Measurements from ENCODE around the gene IFT81. TPM values are rescaled to one million over a fixed set of nuclear protein-coding genes. Genes with fewer than 3 reads are reported as not detected.

IFT81 gene
- total and polyA plus RNA-seq, 2 of the 13 experiments (the other 11 are each of a cell fraction or from before 2014, with no cell fraction given), result 4.2 to 13.0 TPM

DNA sequence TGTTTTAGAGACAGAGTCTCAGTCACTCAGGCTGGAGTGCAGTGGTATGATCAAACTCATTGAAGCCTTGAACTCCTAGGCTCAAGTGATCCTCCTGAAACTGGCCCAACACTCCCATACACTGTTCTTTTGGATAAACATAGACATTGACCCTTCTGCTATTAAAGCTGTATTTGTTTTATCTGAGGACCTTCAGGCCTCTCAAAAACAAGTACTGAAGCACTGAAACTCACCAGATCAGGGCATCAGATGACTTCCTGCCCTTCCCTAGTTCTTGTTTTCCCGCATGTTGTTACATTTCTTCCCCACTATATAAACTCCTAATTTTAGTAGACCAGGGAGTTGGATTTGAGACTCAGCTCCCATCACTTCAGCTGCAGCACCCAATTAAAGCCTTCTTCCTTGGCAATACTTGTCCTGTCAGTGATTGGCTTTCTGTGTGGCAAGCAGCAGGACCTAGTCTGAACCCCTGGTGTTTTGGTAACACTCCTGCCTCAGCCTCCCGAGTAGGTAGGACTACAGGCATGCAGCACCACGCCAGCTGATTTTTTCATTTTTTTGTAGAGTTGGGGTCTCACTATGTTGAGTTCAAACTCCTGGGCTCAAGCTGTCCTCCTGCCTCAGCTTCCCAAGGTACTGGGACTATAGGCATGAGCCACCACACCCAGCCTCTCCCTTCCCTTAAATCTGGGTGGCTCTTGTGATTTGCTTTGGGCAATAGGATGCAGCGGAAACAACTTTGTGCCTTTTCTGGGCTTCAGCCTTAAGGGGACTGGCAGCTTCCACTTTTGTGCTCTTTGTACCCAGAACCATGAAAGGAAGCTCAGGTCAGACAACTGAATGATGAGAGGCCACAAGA lies 12.5 kb upstream of the IFT81 start (continued):
- TF ChIP-seq MAZ (IDR thresholded peaks at IDR 0.05; ENCODE audit: borderline replicate concordance, low read depth, low read length) (no peak), MAZ (CRISPR knock-in tag; IDR thresholded peaks at IDR 0.05; ENCODE audit: low read depth) (no peak), ZNF772 (CRISPR knock-in tag; IDR thresholded peaks at IDR 0.05) (0 out of 2 replicates have a peak, but pooled peaks have one; percentile 42), MBNL3 (CRISPR knock-in tag; conservative IDR thresholded peaks at IDR 0.05) (no peak), ETV6 (CRISPR knock-in tag; conservative IDR thresholded peaks at IDR 0.05) (no peak), HNF4A (CRISPR knock-in tag; IDR thresholded peaks at IDR 0.05) (peak; percentile 92), NFE2L2 (IDR thresholded peaks at IDR 0.05; ENCODE audit: low read length) (no peak), TBX2 (CRISPR knock-in tag; IDR thresholded peaks at IDR 0.05; ENCODE audit: borderline replicate concordance) (peak; percentile 73), EEA1 (CRISPR knock-in tag; IDR thresholded peaks at IDR 0.05; ENCODE audit: borderline replicate concordance) (no peak), GATAD2A (CRISPR knock-in tag; IDR thresholded peaks at IDR 0.05) (peak; percentile 72), ZBTB7A (CRISPR knock-in tag; IDR thresholded peaks at IDR 0.05) (no peak), ZBTB42 (CRISPR knock-in tag; IDR thresholded peaks at IDR 0.05) (no peak), MAFF (IDR thresholded peaks at IDR 0.05; ENCODE audit: low read depth, low read length) (no peak), AGO2 (optimal IDR thresholded peaks at IDR 0.05; ENCODE audit: low read depth, low read length) (no peak), MYNN (CRISPR knock-in tag; IDR thresholded peaks at IDR 0.05; ENCODE audit: low read depth) (no peak), HHEX (CRISPR knock-in tag; IDR thresholded peaks at IDR 0.05) (peak; percentile 63; the same call in 1 of the 2 replicates), NCOA5 (CRISPR knock-in tag; IDR thresholded peaks at IDR 0.05) (no peak), TCF12 (IDR thresholded peaks at IDR 0.05) (no peak), TCF12 (CRISPR knock-in tag; IDR thresholded peaks at IDR 0.05) (peak; percentile 76; the same call in 1 of the 2 replicates), MEIS1 (CRISPR knock-in tag; IDR thresholded peaks at IDR 0.05; ENCODE audit: borderline replicate concordance) (no peak), CHCHD3 (CRISPR knock-in tag; IDR thresholded peaks at IDR 0.05) (no peak), KDM1A (CRISPR knock-in tag; IDR thresholded peaks at IDR 0.05) (no peak), NFKBIZ (CRISPR knock-in tag; IDR thresholded peaks at IDR 0.05) (no peak), SPEN (CRISPR knock-in tag; IDR thresholded peaks at IDR 0.05; ENCODE audit: low read depth) (no peak), ZBTB1 (CRISPR knock-in tag; IDR thresholded peaks at IDR 0.05; ENCODE audit: borderline replicate concordance) (no peak)
- TF ChIP-seq, protein P1, sequence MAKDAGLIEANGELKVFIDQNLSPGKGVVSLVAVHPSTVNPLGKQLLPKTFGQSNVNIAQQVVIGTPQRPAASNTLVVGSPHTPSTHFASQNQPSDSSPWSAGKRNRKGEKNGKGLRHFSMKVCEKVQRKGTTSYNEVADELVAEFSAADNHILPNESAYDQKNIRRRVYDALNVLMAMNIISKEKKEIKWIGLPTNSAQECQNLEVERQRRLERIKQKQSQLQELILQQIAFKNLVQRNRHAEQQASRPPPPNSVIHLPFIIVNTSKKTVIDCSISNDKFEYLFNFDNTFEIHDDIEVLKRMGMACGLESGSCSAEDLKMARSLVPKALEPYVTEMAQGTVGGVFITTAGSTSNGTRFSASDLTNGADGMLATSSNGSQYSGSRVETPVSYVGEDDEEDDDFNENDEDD (CRISPR knock-in tag; IDR thresholded peaks at IDR 0.05; ENCODE audit: borderline replicate concordance), result no peak
- TF ChIP-seq, protein P2, sequence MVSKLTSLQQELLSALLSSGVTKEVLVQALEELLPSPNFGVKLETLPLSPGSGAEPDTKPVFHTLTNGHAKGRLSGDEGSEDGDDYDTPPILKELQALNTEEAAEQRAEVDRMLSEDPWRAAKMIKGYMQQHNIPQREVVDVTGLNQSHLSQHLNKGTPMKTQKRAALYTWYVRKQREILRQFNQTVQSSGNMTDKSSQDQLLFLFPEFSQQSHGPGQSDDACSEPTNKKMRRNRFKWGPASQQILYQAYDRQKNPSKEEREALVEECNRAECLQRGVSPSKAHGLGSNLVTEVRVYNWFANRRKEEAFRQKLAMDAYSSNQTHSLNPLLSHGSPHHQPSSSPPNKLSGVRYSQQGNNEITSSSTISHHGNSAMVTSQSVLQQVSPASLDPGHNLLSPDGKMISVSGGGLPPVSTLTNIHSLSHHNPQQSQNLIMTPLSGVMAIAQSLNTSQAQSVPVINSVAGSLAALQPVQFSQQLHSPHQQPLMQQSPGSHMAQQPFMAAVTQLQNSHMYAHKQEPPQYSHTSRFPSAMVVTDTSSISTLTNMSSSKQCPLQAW (CRISPR knock-in tag; IDR thresholded peaks at IDR 0.05), result no peak

Data from HepG2 (cell line).